DMS153 treated with DMSO at 0.1 percent for 48 hours (cell line): Measurements from ENCODE around the gene CIDEB.

Source experiments
- DNase-seq: peaks from one replicate; lab custom pipeline; 2025; ENCODE audit not compliant: unreplicated experiment; lab: John Stamatoyannopoulos, UW

Gene CIDEB

GRCh38 chr14:24312736-24313507 lies 5.1 kb upstream of the CIDEB start:
- no peak for DNase-seq

- no peak for DNase-seq
Observed at GRCh38 chr14:24311837-24312615, 4.2 kb upstream of the CIDEB start.

GRCh38 chr14:24310646-24311604 lies 3.1 kb upstream of the CIDEB start, which contains the start of gene LTB4R:
Gene LTB4R (plus strand): TSS chr14:24311502. CDS start chr14:24315652, 4,150 bp downstream.
- DNase-seq = peak; percentile 36

- no peak for DNase-seq
Observed at GRCh38 chr14:24310265-24310645, 2.5 kb upstream of the CIDEB start.

- no peak for DNase-seq
Observed at GRCh38 chr14:24309538-24310264, 1.9 kb upstream of the CIDEB start, which contains the start of gene LTB4R2. Gene LTB4R2 (plus strand): TSS chr14:24310140. CDS start chr14:24310665, 525 bp downstream.

GRCh38 chr14:24308342-24309124 lies 756 bp upstream of the CIDEB start:
- DNase-seq = no peak

- DNase-seq = no peak
Observed at GRCh38 chr14:24307156-24307574, 612 bp downstream of the CIDEB start.

GRCh38 chr14:24304019-24304387 lies 3.8 kb downstream of the CIDEB start:
- no peak for DNase-seq

GRCh38 chr14:24300326-24300980 lies 7.3 kb downstream of the CIDEB start:
- DNase-seq = no peak

GRCh38 chr14:24299255-24300191 lies 8.3 kb downstream of the CIDEB start, which contains the start of the genes DHRS1 and NOP9:
Gene DHRS1 (minus strand): TSS chr14:24299780. CDS start chr14:24299106, 674 bp downstream.
Gene NOP9 (plus strand): TSS chr14:24299850. CDS start chr14:24299955, 105 bp downstream.
- peak; percentile 67 for DNase-seq

- no peak for DNase-seq
Observed at GRCh38 chr14:24298892-24299254, 8.9 kb downstream of the CIDEB start.

GRCh38 chr14:24297190-24297964 lies 10.4 kb downstream of the CIDEB start:
- DNase-seq = peak; percentile 17

GRCh38 chr14:24296341-24297157 lies 11.2 kb downstream of the CIDEB start:
- peak; percentile 42 for DNase-seq

GRCh38 chr14:24293525-24293924 lies 14.3 kb downstream of the CIDEB start:
- no peak for DNase-seq

GRCh38 chr14:24292118-24292807 lies 15.5 kb downstream of the CIDEB start:
- no peak for DNase-seq
